Lower leg skin (tissue), 4 donors: ENCODE data around the gene NEDD9. TPM values are rescaled to one million over a fixed set of nuclear protein-coding genes. Genes with fewer than 3 reads are reported as not detected.

ENCODE experiments used
- DNase-seq, 2 donors: peaks; one replicate each; pipeline ENCODE4 v3.0.0-alpha.2; 2019; ENCODE audit warnings: low spot score in 2 of 2
- H3K4me3 ChIP-seq: fragments of 200-600 bp; sonication (generic); 2 replicates; pipeline ENCODE4 v1.5.1; 2017; ENCODE audit warnings: mild to moderate bottlenecking, low read depth; ENCODE audit not compliant: poor library complexity, severe bottlenecking
- POLR2A ChIP-seq, 2 donors: fragments of 450-650 bp; IDR thresholded peaks; one replicate each; pipeline ENCODE4 v1.6.1; 2016 to 2017; ENCODE audit warnings: antibody characterized with exemption in 2 of 2, mild to moderate bottlenecking in 1 of 2, moderate library complexity in 1 of 2
- WGBS, 2 donors: methylation state at CpG; one replicate each; pipeline ENCODE4 v1.1.5; 2018; 5-methylcytosine and 5-hydroxymethylcytosine counted together
- intact Hi-C: fragments of 100-400 bp; cut with DNase I; formaldehyde crosslinking; loops from one replicate; pipeline ENCODE4 v1.15.0; 2023; ENCODE audit warnings: low total_unique reads
- total RNA-seq, 4 donors: library from RNA; depleted of rRNA; stranded (reverse); fragments of >200 nt; gene quantifications; one replicate each; pipeline ENCODE4 v1.1.0, GENCODE V29; 2016
- TF ChIP-seq, protein P1 (sequence below), 3 donors: fragments of 450-650 bp; IDR thresholded peaks; one replicate each; pipeline ENCODE4 v1.5.1; 2016; ENCODE audit warnings: antibody characterized with exemption in 3 of 3, mild to moderate bottlenecking in 3 of 3, moderate library complexity in 2 of 3

NEDD9 gene
- total RNA-seq, 4 donors from 2014 or later, result 26.8 to 46.0 (median 32.6) TPM

DNA sequence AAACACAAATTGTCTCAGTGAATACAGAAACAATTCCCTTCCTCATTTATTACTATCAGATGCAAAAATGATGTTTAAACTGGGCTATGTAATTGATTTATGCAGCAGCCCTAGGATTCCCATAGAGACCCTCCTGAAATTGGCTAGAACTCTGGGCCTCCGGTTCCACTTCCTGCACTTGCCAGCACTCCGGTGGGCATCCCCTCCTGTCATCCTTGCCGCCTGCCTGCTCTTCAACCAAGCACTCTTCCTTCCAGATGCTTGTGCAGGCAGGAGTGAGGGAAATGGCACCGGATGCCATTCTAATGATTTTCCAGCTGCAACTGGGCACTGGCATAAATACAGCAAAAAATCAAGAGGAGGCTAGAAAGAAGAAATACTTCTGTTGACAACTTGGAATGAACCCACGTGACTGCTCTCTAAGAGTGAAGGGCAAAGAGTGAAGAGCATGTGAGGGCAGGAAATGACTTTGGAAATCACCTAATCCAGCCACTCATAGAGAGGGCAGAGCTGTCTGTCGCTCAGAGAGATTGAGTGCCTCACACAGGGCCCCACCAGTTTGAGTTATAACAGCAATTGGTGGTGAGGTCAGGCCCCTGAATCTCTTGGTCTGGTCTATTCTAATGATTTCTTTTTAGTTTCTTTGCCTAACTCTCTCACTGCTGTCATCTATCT, 3.7 kb upstream of the NEDD9 start:
- intact Hi-C loops, result no loop called here
- H3K4me3 ChIP-seq, result no peak overlapping the region
- WGBS, 2 donors, result 32 to 34% methylated on average over 6 of the region's 6 CpGs
- DNase-seq, result no peak
- TF ChIP-seq, protein P1, sequence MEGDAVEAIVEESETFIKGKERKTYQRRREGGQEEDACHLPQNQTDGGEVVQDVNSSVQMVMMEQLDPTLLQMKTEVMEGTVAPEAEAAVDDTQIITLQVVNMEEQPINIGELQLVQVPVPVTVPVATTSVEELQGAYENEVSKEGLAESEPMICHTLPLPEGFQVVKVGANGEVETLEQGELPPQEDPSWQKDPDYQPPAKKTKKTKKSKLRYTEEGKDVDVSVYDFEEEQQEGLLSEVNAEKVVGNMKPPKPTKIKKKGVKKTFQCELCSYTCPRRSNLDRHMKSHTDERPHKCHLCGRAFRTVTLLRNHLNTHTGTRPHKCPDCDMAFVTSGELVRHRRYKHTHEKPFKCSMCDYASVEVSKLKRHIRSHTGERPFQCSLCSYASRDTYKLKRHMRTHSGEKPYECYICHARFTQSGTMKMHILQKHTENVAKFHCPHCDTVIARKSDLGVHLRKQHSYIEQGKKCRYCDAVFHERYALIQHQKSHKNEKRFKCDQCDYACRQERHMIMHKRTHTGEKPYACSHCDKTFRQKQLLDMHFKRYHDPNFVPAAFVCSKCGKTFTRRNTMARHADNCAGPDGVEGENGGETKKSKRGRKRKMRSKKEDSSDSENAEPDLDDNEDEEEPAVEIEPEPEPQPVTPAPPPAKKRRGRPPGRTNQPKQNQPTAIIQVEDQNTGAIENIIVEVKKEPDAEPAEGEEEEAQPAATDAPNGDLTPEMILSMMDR (IDR thresholded peaks at IDR 0.05), result no peak
- TF ChIP-seq POLR2A (IDR thresholded peaks at IDR 0.05), result no peak

DNA sequence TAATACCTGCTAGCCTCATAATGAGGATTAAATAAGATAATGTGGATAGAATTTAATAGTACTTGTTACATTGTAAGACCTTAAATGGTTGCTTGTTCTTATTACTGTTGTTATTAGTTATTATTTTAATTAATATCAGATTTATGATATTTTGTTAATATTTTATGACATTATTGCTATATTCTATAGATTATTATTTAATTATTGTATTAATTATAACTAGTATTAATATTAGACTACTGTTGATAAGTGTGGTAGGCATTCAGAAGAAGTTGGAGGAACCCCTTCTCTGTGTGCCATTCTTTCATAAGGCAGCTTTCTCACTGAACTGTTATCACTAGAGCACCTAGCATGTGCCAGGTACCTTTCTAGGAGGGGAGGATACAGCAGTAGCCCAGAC, 2.6 kb upstream of the NEDD9 start:
- intact Hi-C loops, result no loop called here
- no peak for TF ChIP-seq POLR2A (IDR thresholded peaks at IDR 0.05)
- TF ChIP-seq, protein P1 (IDR thresholded peaks at IDR 0.05), result no peak
- no peak for DNase-seq
- no peak overlapping the region for H3K4me3 ChIP-seq

DNA sequence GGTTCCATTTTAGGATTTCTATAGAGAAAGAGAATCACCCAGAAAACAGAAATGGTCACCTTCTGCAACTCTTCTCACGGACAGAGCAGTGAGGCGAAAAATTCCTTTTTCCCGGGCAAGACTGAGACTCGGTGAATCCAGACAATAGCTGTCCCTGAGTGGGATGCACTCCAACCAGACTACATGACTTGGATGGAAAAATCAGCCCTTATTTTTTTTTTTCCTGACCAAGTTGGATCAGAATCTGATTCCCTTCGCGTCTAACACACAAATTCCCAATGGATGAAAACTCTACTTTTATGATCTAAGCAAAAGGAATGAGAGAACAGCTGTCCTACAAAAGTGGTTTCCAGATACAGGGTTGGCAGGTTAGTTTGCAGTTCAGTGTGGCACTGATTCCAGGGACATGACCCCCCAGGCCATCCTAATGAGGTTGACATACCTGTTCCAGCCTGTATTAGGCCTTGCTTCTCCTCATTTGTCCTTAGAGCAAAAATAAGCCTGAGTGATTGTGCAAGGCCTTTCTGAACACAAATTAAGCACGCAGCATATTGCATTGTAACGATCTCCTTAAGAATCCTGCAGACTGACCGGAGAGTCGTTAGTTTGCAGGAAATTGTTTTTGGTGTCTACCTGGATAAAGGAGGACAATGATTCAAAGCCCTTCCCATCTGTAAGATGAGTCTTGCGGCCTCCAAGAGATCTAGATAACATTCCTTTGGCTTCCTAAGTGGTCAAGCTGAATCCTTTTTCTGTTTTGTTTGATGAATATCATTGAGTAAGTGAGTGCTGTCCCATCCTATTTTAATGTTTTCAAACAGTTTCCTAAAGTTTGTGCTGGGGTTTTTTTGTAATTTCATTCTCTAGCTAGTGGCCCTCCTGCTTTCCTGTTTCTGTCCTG, 1.5 kb upstream of the NEDD9 start:
- TF ChIP-seq, protein P1 (IDR thresholded peaks at IDR 0.05), result no peak
- no peak for TF ChIP-seq POLR2A (IDR thresholded peaks at IDR 0.05)
- no peak overlapping the region for H3K4me3 ChIP-seq
- WGBS, 2 donors, result 38 to 54% methylated on average over 11 of the region's 11 CpGs
- no peak for DNase-seq
- intact Hi-C loops, result no loop called here

DNA sequence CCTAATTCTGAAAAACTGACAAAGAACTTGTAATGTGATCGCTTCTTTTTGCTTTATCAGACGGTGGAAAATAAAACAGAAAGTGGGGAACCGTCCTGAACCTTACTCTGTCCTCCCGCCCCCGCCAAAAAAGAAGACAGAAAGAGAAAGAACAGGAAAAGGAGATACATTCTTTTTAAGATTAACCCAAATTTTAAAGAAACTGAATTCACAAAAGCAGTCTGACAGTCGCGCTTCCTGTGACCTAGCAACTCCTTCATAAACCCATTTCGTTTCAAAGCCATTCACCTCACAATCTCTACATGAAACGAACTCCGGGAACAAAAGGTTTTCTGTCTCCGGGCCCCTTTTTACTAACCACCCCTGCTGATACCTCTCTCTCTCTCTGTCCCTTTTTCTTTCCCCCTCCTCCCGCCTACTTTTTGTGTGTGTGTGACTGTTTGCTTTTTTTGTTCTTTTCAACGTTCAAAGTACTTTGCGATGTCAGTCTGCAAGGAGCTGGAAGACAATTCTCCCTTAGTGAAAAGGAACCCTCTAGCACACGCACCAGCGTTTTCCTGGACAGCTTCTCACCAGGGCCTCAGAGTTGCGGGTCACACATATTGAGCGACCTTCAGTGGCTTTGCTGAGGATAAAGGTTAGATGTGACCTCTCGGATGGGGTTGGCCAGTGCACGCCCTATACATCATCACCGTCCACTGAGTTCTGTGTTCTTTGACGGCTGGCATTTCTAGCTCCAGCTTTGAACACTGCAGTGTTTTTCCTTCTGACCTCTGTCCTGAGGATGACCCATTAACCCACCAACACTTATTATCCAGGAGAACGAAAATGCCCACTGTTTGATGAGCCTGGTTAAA, 530 bp upstream of the NEDD9 start:
- no peak for DNase-seq
- intact Hi-C loops, result no loop called here
- 7 to 10% methylated on average over 23 of the region's 23 CpGs for WGBS, 2 donors
- TF ChIP-seq POLR2A (IDR thresholded peaks at IDR 0.05), result no peak
- peak overlapping the region; percentile 10 for H3K4me3 ChIP-seq

DNA sequence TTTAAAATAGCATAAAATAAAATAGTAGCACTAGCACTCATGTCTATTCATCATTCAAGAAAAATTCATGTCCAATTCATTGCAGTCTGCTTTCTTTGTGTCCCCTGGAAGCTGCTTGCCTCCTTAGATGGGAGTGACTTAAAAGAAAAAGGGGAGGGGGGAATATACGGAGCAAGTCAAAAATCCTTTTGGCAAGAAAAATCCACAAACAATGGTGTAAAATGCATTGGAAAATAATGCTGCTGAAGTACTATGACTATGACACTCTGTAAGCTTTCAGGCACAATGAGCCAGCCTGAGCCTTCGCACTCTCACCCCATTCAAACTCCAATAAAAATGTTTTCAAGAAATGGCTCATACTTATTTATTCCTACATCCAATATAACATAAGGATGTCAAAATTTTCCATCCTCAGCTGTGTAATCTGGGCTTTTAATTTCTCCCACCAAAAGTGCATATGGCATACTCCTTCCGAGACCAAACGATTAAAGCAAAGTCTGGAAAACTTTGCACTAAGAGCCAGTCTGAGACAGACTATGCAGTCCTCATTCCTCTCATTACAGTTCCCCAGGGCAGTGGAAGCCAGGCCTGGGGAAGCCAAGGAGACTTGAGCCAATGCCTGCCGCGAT, 790 bp downstream of the NEDD9 start:
- intact Hi-C loops, result no loop called here
- DNase-seq, result no peak
- no peak for TF ChIP-seq POLR2A (IDR thresholded peaks at IDR 0.05)
- peak overlapping the region; percentile 46 for H3K4me3 ChIP-seq
- WGBS, 2 donors, result 5 to 6% methylated on average over 6 of the region's 6 CpGs

DNA sequence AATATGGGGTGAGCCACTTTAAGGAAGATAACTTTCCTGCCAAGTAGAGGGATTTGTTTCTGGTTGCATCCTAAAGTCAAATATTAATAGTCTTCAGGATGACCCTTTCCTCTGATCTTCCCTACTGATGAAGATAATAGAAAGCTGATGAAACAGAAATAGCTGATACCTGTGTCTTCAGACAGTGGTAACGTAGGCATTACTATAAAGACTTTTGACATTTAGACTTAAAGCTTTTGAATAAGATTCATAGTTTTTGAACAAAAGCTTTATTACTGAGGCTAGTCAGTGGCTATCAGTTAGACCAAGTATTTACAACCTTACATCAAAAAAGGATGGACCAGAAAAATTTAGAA, 1.4 kb downstream of the NEDD9 start:
- H3K4me3 ChIP-seq, result no peak overlapping the region
- TF ChIP-seq, protein P1 (IDR thresholded peaks at IDR 0.05), result no peak
- no peak for TF ChIP-seq POLR2A (IDR thresholded peaks at IDR 0.05)
- no peak for DNase-seq
- 46 to 63% methylated on average over 1 of the region's 1 CpG for WGBS, 2 donors
- intact Hi-C loops, result no loop called here
